HPDE6-E6E7 (cell line): ENCODE results near the gene KCNG2.

ENCODE experiments used
- DNase-seq: peaks from one replicate; pipeline ENCODE4 v3.0.0; 2011; ENCODE audit warnings: missing footprints; ENCODE audit errors: extremely low spot score

The KCNG2 gene

DNA sequence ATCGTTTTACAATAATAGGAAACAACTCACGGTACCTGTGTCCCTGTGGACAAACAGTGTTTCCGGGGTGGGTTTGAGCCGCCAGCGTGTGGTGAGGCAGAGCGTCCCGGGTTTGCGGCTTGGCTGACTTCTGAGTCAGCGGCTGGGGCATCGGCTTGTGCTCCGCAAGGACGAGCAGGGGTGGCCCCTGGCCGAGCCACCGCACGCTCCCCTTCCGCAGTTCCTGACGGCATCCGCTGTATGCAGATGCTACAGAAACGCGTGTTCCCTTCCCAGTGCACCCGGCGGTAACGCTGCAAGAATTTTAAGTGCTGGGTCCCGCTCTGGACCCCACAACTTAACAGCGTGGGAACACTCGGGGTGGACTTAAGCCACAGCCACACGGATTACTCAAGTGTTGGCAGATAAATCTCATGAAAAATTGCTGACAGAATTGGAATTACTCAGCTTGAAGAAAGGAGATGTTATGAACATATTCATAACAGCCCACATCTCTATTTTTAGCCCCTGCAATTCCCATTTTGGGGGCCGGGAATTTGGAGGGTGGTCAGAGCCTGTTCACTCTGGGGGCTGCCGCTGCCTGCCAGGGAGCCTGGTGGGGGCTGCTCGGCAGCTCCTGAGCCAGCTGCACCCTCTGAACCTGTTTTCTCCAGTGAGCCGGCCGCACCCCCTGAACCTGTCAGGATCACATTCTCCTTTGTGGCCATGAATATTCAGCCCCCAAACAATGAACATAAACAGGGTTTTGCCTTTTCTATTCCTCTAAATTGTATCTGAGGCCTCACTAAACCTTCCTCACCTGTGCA is 12.6 kb upstream of the KCNG2 start:
- no peak for DNase-seq

DNA sequence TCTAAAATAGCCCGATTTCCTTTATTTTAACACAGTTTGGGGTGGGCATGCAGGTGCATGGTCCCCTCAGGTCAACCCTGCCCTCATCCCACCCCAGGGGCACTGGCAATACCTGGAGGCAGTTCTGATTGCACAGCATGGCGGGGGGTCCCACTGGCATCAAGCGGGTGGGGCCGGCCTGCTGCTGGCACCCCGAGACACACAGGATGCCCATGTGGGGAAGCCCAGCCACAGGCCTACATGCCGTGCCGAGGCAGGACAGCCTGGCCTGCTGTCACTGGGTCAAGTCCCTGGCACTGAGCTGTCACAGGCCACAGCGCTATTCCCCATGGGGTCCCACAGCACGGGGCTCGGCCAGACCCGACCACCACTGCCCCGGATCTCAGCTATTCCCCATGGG is 11.9 kb upstream of the KCNG2 start:
- DNase-seq: no peak

DNA sequence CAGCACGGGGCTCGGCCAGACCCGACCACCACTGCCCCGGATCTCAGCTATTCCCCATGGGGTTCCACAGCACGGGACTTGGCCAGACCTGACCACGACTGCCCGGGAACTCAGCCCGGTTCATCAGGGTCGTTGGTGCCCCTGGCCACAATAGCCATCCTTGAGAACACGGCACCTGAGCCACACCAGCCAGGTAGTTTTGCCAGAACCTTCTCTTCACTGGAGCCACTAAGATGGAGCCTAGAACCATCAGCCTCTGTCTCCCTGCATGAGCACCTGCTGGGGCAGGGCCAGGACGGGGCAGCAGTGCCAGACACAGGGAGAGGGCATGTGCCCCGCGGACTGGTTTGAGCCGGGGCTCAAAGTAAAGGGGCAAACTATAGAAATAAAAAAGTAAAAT is 11.4 kb upstream of the KCNG2 start:
- DNase-seq: no peak

DNA sequence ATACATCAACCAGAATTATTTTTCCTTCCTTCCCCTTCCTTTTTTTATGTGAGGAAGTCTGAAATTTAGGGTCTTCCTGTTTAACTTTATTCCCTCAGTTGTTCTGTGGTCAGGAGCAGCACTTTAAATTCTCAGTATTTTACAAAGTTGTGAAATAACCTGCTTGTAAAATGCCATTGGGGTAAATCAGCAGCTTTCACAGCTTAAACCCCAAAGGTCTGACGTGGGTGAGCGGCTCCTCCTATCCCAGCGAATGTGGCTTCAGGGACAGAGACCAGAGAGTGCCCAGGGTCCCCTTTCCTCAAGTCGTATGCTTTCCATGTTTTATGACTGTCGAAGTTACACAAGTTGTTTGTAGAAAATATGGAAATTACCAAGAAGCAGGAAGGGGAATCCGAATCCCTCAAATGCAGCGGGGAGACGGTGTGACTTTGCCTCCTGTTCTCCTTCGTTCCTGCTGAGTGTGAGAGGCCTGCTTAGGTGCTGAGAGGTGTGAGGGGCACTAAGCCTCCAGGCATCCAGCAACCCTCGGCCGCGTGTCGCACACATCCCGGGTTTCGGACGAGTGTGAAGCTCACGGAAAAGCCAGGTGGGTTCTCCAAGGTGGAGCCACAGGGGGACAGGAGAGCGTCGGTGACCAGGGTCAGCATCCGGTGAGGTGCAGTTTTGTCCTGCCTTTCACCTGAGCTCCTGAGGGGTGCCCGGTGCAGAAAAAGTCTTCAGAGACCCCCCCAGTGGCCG is 10.8 kb upstream of the KCNG2 start:
- no peak for DNase-seq

DNA sequence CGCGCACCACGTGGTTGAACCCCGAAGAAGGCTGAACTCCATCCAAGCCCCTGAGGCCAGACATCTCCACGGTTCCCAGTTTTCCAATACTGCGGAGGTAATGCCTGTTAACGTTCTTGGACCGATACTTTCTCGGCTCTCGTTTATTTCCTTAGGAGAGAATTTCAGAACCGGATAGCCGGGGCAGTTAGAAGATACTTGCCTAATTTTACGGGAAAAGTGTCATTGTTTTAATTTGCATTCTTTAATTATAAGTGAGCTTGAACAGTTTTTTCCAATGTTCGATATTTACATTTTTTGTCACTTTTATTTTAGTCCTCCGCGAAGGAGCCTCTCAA is 10.2 kb upstream of the KCNG2 start:
- DNase-seq: no peak

DNA sequence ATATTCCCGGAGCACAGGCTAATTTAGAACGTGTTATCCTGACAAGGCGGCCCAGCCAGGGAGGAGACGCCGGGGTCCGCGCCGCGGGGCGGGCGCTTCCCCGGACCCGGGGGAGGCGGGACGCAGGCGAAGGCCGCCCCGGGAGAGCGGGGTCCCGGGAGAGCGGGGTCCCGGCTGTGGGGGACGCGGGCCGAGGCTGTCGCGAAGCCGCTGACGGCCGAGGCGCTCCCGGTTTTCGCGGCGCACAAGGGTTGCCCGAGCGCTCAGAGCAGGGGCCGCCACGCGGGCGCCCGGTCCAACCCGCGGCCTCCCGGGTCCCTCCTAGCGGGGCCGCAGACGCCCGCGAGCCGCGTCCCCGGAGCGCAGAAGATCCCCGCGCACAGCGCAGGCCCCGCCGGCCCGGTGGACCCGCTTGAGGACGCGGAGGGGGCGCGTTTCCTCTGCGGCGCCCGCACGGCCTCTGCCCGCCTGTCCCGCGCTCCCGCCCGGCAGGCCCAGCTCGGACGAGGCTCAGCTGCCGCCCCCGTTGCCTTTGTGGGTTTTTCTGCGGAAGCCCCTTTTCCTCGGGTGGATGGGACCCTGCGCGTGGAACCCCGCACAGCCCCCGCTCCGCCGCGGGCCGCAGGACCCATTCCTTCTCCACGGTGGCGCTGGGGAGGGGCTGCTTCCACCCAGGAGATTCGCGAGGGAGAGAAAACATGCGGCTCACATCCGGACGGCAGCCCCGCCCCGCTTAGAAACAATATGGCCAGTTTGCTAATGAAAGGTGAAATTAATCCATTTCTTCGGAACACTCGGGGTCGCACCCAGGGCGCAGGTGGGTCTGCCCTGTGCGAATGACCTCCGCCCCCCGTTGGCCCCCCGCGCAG is 9.6 kb upstream of the KCNG2 start:
- no peak for DNase-seq

DNA sequence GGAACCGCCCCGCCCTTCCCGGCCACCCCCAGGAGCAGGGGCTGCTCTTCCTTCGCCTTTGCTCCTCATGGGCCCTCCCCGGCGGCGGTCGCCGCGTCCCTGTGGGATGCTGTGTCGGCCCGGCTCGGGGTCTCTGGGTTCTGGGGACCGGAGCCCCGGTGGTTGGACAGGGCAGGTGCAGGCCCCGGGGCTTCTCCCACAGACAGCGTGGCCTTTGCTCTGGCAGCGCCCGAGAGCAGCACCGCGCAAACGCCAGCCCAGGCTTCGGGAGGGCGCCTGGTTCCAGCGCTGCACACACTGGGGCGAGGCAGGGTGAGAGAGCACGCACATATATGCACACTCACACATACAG is 9.0 kb upstream of the KCNG2 start:
- no peak for DNase-seq

DNA sequence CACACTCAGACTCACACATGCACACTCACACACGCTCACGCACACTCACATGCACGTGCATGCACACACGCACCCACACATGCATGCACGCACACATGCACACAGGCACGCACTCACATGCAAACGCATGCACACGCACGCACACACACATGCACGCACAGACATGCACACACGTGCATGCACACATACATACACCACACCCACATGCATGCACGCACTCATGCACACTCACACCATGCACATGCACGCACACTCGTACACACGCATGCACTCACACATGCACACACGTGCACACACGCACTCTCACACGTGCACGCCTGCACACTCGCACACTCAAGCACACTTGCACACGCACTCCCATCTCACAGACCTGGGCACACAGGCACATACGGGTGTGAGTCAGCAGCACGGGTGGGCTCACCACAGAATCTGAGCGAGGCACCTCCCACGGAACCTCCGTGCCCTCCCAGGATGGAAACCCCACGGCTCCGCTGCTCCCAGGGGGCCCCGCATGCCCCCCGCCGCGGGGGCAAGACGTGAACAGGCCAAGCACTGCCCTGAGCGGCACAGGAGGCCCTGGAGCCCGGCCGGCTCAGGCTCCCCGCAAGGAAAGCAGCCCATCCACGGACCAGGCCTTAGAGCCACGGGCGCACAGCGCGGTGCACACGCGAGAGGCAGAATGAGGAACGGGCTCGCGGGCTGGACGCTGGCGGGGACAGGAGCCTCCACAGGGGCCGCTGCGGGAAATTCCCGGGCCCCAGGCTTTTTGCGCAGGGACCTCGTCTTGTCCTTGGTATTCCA is 8.4 kb upstream of the KCNG2 start:
- no peak for DNase-seq

DNA sequence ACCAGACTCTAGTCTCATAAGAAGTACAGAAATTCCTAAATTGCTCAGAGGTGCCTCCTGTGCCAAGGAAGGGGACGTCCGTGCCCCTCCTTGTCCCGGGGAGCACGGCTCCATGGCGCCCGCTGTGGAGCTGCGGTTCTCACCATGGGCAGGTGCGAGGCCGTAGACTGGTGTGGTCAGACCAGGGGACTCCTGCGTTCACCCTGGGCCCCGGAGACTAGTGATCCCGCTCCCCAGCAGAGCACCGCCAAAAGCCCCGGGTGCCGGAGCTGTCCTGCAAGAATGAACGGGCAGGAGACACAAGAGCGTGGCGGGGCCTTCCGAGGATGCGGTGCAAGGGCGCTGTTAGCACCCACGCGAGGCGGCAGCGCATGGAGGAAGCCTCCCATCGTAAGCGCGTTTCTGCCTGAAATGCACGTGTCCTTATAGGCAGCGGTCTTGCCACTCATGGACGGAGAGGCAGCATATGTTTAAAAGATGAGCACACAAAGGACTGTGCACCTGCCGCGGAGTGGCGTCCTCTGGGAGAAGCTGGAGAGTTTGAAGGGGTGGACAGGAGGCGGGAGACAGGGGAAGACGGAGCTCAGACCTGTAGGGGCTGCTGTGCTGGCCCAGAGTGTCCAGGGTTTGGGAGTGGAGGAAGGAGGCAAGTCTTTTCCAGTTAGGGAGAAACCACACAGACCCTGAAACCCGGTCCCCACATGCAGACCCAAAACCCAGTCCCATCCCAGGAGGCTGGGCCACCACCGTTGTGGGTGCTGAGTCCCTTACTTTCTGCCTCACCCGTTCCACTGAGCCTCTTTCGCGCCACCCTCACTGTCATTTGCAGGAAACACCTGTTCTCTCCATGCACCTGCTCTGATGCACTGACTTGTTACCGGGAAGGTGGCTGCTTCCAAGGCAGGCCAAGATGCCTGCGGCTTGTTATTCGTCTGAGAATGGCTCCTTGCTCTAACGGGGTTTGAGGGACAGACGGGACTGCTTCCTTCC is 7.5 kb upstream of the KCNG2 start:
- DNase-seq: no peak

DNA sequence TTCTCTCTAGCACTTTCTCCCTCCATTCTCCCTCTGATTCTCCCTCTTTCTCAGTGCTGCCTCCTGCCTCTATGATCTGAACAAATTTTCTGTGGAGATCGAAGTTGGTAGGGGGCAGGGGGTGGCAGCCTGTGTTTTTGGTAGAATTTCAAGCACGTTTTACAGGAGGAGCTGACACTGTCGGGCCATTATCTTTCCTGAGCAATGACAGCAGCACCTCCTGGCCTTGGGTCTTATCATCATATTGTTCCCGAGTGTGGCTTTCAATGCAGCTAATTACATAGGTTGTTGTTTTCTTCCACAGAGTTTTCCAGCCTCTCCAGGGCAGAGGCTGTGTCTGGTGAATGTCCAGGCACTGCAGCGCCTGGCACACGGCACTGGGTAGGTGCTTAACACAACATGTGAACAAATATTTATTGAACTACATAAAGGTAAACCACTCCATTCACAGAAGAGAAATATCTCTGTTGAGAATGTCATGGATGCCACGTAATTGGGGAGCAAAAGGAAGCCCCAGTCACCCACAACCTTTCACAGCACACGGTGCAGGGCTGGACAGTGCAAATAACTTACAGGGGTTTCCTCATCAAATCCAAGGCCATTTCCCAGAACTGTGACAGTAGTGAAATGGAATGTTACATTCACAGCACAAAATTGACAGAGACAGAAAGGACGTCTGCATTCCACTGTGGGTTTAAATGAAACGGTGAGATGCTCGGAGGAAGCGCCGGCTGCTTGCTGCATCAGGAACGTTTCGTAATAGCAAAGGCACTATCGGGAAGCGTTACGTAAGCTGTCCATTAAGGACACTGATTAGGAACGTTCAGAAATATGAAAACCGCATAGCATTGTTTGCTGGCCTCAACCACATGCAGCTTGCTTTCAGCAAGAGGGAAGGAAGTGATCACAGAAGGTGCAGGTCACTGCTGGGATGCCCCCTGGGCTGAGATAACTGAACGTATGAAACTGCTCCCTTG is 6.5 kb upstream of the KCNG2 start:
- DNase-seq: peak; percentile 22

DNA sequence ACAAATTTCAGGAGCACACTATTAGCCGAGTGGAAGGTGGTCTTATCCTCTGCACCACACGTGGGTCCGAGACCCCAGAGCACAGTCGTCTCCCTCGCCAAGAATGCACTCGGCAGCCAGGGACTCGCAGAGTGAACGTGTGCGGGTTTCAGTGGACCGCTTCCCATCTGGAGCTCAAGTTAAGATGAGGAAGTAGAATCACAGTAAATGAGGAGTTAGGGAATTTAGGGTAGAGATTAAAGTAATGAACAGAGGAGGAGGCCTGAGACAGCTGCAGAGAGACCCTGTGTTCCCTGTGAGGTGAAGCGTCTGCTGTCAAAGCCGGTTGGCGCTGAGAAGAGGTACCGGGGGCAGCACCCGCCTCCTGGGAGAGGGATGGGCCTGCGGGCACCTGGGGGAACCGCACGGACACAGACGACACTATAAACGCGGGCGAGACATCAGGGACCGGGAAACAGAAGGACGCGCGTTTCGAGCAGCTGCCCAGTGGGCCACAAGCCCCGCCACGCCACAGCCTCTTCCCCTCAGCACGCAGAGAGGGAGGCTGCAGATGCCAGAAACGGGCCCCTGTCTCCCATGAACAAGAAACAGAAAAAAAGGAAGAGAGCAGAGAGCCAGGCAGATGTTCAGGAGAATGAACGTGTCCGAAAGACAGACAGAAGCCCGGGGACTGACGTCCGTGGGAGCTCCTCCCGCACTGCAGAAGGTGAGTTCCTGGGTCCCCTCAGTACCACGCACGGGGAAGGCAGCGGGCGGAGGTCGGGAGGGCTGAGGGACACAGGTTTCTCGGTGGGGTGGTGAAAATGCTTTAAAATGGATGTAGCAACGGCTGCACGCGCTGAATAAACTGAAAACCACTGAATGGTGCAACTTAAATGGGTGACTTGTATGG is 5.4 kb upstream of the KCNG2 start:
- DNase-seq: no peak

DNA sequence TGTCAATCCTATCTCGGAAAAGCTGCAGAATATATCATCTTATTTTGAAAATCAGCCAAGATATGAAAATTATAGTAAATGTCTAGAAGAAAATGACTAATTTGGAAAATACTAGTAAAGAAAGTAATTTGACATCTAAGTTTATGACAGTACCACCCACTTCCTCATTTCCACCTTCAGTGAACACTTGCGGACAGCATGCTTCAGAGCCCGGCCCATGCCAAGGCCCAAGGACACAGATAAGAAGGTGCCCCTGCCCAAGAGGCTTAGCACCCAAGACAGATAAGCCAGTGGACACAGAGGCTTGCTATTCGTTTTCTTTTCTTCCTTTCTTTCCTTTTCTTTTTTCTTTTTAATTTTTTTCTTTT is 4.8 kb upstream of the KCNG2 start:
- no peak for DNase-seq

DNA sequence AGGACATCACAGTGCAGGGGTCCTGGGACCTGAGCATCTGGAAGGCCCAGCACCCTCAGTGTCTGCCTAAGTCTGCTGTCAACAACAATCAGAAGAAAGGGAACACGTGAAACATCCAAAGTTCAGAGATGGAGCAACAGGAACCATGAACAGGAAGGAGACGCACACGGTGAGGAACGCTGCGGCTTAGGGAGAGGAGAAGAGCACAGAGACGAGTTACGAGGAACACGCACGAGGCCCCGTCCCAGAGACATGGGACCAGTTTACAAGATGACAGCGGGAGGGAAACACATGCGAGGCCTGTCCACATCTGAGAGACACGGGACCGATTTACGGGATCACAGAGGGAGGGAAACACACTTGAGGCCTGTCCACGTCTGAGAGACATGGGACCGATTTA is 2.9 kb upstream of the KCNG2 start:
- no peak for DNase-seq

DNA sequence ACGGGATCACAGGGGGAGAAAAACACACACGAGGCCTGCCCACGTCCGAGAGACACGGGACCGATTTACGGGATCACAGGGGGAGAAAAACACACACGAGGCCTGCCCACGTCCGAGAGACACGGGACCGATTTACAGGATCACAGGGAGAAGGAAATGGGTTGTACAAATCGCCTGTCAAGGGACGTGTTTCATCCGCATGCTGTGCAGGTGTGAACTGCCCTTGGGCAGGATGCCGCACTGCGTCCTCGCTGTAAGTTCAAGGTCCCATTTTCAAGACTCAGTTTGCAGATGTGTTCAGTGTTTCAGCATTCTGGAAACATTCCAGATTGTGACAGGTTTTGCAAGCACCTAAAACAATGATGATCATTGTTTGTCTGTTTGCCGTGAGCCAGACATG is 2.3 kb upstream of the KCNG2 start:
- no peak for DNase-seq

DNA sequence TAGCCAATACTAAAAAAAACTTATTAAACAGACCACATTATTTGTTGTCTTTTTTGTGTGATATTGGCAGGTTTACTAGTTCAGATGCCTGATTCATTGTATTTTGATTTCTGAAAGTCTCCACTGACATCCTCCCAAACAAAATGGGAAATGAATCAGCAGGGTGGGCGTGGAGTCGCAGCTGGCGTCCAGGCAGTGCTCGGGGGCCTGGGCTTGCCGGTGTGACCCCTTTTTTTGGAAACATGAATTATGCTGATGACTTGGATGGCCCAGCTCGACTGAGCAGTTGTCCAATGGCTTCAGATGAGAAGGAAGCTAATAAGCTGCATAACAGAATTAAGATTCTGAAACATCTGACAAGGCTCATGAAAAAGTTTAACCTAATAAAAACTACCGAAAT is 1.7 kb upstream of the KCNG2 start:
- no peak for DNase-seq

DNA sequence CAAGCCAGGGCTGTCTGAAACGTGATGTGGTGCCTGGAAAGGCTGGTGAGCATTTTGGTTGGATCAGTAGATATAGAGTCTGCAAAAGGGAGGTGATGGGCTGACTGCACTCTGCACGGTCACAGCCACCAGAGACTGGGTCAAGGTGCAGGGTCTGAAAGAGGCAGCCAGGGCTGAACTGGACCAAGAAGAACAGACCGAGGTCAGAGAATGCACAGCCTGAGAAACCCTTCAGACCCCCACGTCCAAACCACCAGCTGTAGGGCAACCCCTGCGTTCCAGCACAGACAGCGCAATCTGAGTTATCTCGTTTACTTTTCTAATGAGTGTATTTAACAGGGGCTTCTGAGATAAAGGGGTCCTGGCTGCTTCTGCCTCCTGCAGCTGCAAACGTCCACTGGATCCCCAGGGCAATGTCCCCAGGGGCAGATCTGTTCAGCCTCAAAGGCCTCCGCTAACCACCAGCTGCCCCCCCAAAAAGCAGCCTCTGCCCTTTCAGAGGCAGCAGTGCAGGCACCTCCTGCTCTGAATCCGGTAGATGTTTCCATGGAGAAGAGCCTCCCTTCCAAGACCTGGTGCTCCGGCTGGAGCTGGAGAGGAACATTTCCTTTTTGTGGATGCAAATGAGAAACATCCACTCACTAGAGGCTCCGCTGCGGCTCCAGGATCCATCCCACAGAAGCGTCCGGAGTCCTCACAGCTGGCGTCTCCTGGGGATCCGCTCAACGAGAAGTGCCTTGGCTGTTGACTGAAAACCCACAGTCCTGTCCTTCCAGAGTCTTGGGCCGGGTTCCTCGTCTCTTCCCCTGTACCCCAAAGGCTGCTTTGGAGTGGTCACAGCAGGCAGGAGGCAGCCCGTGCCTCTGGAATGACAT is 970 bp upstream of the KCNG2 start:
- no peak for DNase-seq

DNA sequence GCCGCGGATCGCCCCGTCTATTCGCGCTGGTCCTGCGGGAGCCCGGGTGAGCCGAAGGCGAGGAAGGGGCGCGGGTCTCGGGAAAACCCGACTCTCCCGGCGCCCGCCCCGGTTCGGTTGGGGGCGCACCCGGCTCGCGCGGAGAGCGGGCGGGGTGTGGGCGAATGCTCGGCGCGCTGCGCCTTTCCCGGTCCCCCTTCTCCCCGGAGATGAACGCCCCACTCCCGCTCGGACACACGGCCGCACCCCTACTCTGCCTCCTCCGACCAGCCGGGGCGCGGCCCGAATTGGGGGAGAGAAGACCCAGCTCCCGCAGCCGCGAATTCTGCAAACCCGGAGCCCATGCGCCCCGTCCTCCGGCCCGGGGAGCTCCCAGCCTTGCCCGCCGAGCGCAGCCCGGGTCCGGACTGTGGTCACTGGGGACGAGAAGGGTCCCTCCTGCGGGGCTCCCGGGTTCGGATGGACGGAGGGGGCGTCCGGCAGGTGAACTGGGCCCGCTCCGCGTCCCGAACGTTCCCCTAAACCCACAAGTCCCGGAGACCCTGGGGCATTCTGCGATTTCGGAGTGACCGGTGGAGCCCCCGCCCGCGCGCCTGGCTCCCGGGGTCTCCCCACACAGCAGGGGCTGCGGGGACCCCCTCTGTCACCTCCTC is 734 bp downstream of the KCNG2 start:
- DNase-seq: no peak
